GM15510 (cell line): Measurements from ENCODE around the gene ARHGAP10.

Experiments used
- POLR2A ChIP-seq: IDR thresholded peaks from 3 replicates; pipeline ENCODE4 v1.6.1; 2011; ENCODE audit warnings: borderline replicate concordance; ENCODE audit not compliant: insufficient read length; ENCODE audit errors: extremely low read depth

Gene ARHGAP10

GRCh38 chr4:148055844-148056243 lies 324.0 kb downstream of the ARHGAP10 start:
- no peak for TF ChIP-seq POLR2A

GRCh38 chr4:148056879-148057278 lies 325.0 kb downstream of the ARHGAP10 start:
- no peak for TF ChIP-seq POLR2A

GRCh38 chr4:148057516-148057915 lies 325.6 kb downstream of the ARHGAP10 start:
- TF ChIP-seq POLR2A, result no peak

- TF ChIP-seq POLR2A, result no peak
These were observed 326.3 kb downstream of the ARHGAP10 start for GRCh38 chr4:148057984-148058859.

GRCh38 chr4:148059617-148060180 lies 327.8 kb downstream of the ARHGAP10 start:
- no peak for TF ChIP-seq POLR2A

- TF ChIP-seq POLR2A, result no peak
These were observed 328.6 kb downstream of the ARHGAP10 start for GRCh38 chr4:148060264-148061140.

GRCh38 chr4:148061141-148061481 lies 329.2 kb downstream of the ARHGAP10 start:
- no peak for TF ChIP-seq POLR2A

- no peak for TF ChIP-seq POLR2A
These were observed 329.9 kb downstream of the ARHGAP10 start for GRCh38 chr4:148061795-148062194.

GRCh38 chr4:148062301-148062950 lies 330.5 kb downstream of the ARHGAP10 start:
- no peak for TF ChIP-seq POLR2A

GRCh38 chr4:148064451-148064850 lies 332.6 kb downstream of the ARHGAP10 start:
- no peak for TF ChIP-seq POLR2A

GRCh38 chr4:148065075-148065474 lies 333.2 kb downstream of the ARHGAP10 start:
- TF ChIP-seq POLR2A, result no peak

- no peak for TF ChIP-seq POLR2A
These were observed 335.5 kb downstream of the ARHGAP10 start for GRCh38 chr4:148067301-148067916.

- no peak for TF ChIP-seq POLR2A
These were observed 336.4 kb downstream of the ARHGAP10 start for GRCh38 chr4:148068065-148068911.
